Measurements from ENCODE around the gene ZNF155. TPM values are rescaled to one million over a fixed set of nuclear protein-coding genes. Genes with fewer than 3 reads are reported as not detected.

ZNF155 gene
- total RNA-seq, 1 donor: 6.5 TPM

DNA sequence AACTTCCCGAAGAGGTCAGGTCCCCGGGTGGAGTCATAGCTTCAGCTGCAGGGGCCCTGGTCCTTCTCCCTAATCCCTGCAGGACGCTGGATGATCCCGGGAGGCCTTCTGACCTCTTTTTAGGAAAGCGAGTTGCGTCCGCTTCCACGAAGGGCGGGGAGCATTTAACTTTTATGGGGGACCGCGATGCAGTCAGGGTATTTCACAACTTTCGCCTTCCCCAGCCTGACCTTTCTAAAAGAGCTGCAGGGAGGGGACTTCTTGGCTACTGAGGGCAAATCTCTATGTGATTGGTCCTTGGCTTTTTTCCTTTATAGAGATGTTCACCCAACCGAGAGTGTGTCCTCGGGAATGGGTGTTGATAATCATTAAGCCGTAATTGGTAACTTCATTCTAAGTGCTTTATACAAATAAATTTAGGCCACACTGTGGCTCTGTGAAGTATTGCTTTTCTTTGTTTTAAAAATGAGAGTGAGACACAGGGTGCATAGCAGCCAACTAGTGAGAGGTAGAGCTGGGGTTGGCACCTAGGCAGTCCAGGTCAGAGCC is 19.5 kb downstream of the ZNF155 start:
- H3K4me1 ChIP-seq (ENCODE audit: insufficient read depth, low read length): peaks cover 12% of the 10 kb centered on the region
- TF ChIP-seq, protein P1, sequence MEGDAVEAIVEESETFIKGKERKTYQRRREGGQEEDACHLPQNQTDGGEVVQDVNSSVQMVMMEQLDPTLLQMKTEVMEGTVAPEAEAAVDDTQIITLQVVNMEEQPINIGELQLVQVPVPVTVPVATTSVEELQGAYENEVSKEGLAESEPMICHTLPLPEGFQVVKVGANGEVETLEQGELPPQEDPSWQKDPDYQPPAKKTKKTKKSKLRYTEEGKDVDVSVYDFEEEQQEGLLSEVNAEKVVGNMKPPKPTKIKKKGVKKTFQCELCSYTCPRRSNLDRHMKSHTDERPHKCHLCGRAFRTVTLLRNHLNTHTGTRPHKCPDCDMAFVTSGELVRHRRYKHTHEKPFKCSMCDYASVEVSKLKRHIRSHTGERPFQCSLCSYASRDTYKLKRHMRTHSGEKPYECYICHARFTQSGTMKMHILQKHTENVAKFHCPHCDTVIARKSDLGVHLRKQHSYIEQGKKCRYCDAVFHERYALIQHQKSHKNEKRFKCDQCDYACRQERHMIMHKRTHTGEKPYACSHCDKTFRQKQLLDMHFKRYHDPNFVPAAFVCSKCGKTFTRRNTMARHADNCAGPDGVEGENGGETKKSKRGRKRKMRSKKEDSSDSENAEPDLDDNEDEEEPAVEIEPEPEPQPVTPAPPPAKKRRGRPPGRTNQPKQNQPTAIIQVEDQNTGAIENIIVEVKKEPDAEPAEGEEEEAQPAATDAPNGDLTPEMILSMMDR (IDR thresholded peaks at IDR 0.05; ENCODE audit: extremely low read depth, low read depth, low read length): peak; percentile 14
- no peaks in the 10 kb centered on the region for H3K9me3 ChIP-seq (ENCODE audit: low read depth, low read length)
- peak overlapping the region; percentile 90 for H3K4me3 ChIP-seq (ENCODE audit: insufficient read depth, low read length)
- H3K36me3 ChIP-seq (ENCODE audit: insufficient read depth, low read length): peaks cover 10% of the 10 kb centered on the region
- H3K27me3 ChIP-seq (ENCODE audit: insufficient read depth, low read length): no peaks in the 10 kb centered on the region
- H3K27ac ChIP-seq (ENCODE audit: low read depth, low read length): peak overlapping the region; percentile 84
- H3K79me2 ChIP-seq (ENCODE audit: insufficient read depth, low read length): peaks cover 18% of the 10 kb centered on the region
- DNase-seq (ENCODE audit: insufficient read length, low spot score, missing footprints): peak; percentile 8
- H2AFZ ChIP-seq (ENCODE audit: low read length): peak overlapping the region; percentile 100
- no peaks in the 10 kb centered on the region for H4K20me1 ChIP-seq (ENCODE audit: insufficient read depth, low read length)
- H3K4me2 ChIP-seq (ENCODE audit: insufficient read depth, low read length): peak overlapping the region; percentile 99

GRCh38 chr19:44005973-44006372 is 22.0 kb downstream of the ZNF155 start:
- H3K79me2 ChIP-seq (ENCODE audit: insufficient read depth, low read length): peaks cover 18% of the 10 kb centered on the region
- H3K27me3 ChIP-seq (ENCODE audit: insufficient read depth, low read length): no peaks in the 10 kb centered on the region
- no peak overlapping the region for H3K4me2 ChIP-seq (ENCODE audit: insufficient read depth, low read length)
- no peaks in the 10 kb centered on the region for H4K20me1 ChIP-seq (ENCODE audit: insufficient read depth, low read length)
- no peak overlapping the region for H2AFZ ChIP-seq (ENCODE audit: low read length)
- H3K9me3 ChIP-seq (ENCODE audit: low read depth, low read length): peaks cover 11% of the 10 kb centered on the region
- H3K4me3 ChIP-seq (ENCODE audit: insufficient read depth, low read length): no peak overlapping the region
- TF ChIP-seq, protein P1 (IDR thresholded peaks at IDR 0.05; ENCODE audit: extremely low read depth, low read depth, low read length): no peak
- no peak for DNase-seq (ENCODE audit: insufficient read length, low spot score, missing footprints)
- H3K27ac ChIP-seq (ENCODE audit: low read depth, low read length): no peak overlapping the region
- H3K4me1 ChIP-seq (ENCODE audit: insufficient read depth, low read length): peaks cover 12% of the 10 kb centered on the region
- H3K36me3 ChIP-seq (ENCODE audit: insufficient read depth, low read length): peaks cover 34% of the 10 kb centered on the region

GRCh38 chr19:44007473-44007872 is 23.5 kb downstream of the ZNF155 start:
- TF ChIP-seq, protein P1 (IDR thresholded peaks at IDR 0.05; ENCODE audit: extremely low read depth, low read depth, low read length): no peak
- H3K27ac ChIP-seq (ENCODE audit: low read depth, low read length): no peak overlapping the region
- H2AFZ ChIP-seq (ENCODE audit: low read length): no peak overlapping the region
- H3K4me3 ChIP-seq (ENCODE audit: insufficient read depth, low read length): no peak overlapping the region
- H3K4me2 ChIP-seq (ENCODE audit: insufficient read depth, low read length): no peak overlapping the region
- H3K9me3 ChIP-seq (ENCODE audit: low read depth, low read length): peaks cover 15% of the 10 kb centered on the region
- H3K27me3 ChIP-seq (ENCODE audit: insufficient read depth, low read length): no peaks in the 10 kb centered on the region
- DNase-seq (ENCODE audit: insufficient read length, low spot score, missing footprints): no peak
- peaks cover 45% of the 10 kb centered on the region for H3K36me3 ChIP-seq (ENCODE audit: insufficient read depth, low read length)
- peaks cover 18% of the 10 kb centered on the region for H3K79me2 ChIP-seq (ENCODE audit: insufficient read depth, low read length)
- H3K4me1 ChIP-seq (ENCODE audit: insufficient read depth, low read length): peaks cover 7% of the 10 kb centered on the region
- H4K20me1 ChIP-seq (ENCODE audit: insufficient read depth, low read length): no peaks in the 10 kb centered on the region

GRCh38 chr19:44010468-44010867 is 26.5 kb downstream of the ZNF155 start:
- H3K4me2 ChIP-seq (ENCODE audit: insufficient read depth, low read length): no peak overlapping the region
- no peaks in the 10 kb centered on the region for H3K27me3 ChIP-seq (ENCODE audit: insufficient read depth, low read length)
- H2AFZ ChIP-seq (ENCODE audit: low read length): no peak overlapping the region
- no peak overlapping the region for H3K4me3 ChIP-seq (ENCODE audit: insufficient read depth, low read length)
- TF ChIP-seq, protein P1 (IDR thresholded peaks at IDR 0.05; ENCODE audit: extremely low read depth, low read depth, low read length): no peak
- peaks cover 15% of the 10 kb centered on the region for H3K9me3 ChIP-seq (ENCODE audit: low read depth, low read length)
- H3K79me2 ChIP-seq (ENCODE audit: insufficient read depth, low read length): peaks cover 6% of the 10 kb centered on the region
- H3K4me1 ChIP-seq (ENCODE audit: insufficient read depth, low read length): no peaks in the 10 kb centered on the region
- no peak for DNase-seq (ENCODE audit: insufficient read length, low spot score, missing footprints)
- H3K27ac ChIP-seq (ENCODE audit: low read depth, low read length): no peak overlapping the region
- peaks cover 45% of the 10 kb centered on the region for H3K36me3 ChIP-seq (ENCODE audit: insufficient read depth, low read length)
- H4K20me1 ChIP-seq (ENCODE audit: insufficient read depth, low read length): no peaks in the 10 kb centered on the region

Measured in osteoblast (primary cell).